Stimulated activated CD8-positive, alpha-beta memory T cell treated with anti-CD3 and anti-CD28 coated beads, Interleukin-7, amount 100 ng/mL, for 1 hour (primary cell): Measurements from ENCODE around the gene CFI.

Experiments used
- DNase-seq, 2 donors: peaks; one replicate each; pipeline ENCODE4 v3.0.0-alpha.2; 2020; ENCODE audit warnings: low read depth in 2 of 2

Gene CFI

DNA sequence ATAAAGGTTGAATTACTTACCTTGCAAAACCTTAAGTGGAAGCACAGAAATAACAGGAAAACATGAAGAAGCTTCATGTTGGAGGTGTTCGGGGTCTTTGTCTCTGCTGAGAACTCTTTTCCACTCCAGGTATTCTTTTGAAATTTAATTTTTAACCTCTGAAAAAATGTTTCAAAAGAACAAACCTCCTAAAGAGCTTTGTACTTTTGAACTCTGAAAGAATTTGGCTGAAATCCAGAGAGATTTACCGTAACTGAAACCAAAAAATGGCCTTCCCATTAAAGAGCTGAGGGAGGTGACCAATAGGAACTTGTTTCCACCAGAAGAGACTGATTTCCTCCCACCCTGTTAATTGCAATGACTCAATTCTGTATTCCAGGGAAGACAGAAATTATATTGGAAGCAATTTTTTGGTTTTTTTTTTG, at the start of gene CFI:
Gene CFI, minus strand, starts transcription at position 105 of the 425 bp plus-strand sequence. Its CDS starts 28 bp downstream, at position 77.
- DNase-seq, result no peak

DNA sequence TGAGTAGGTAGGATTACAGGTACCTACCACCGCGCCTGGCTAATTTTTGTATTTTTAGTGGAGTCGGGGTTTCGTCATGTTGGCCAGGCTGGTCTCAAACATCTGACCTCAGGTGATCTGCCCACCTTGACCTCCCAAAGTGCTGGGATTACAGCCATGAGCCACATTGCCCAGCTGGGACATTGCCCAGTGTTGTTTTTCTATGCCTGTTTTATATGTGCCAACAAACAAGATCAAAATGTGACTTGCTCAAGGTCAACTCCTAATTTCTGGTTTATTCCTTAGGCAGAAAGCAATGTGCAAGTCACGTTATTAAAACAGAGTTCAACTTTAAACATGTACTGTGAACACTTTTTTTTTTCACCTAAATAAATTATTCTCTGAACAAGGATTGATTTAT, 48.8 kb upstream of the CFI start:
- no peak for DNase-seq

GRCh38 chr4:109848501-109848900, 46.7 kb upstream of the CFI start:
- no peak for DNase-seq

- DNase-seq, result no peak
These were observed 46.2 kb upstream of the CFI start, which contains the start of gene LRIT3 for GRCh38 chr4:109847896-109848442. TSS of gene LRIT3 (plus strand) at chr4:109848107. CDS start at chr4:109848202, 95 bp downstream.

DNA sequence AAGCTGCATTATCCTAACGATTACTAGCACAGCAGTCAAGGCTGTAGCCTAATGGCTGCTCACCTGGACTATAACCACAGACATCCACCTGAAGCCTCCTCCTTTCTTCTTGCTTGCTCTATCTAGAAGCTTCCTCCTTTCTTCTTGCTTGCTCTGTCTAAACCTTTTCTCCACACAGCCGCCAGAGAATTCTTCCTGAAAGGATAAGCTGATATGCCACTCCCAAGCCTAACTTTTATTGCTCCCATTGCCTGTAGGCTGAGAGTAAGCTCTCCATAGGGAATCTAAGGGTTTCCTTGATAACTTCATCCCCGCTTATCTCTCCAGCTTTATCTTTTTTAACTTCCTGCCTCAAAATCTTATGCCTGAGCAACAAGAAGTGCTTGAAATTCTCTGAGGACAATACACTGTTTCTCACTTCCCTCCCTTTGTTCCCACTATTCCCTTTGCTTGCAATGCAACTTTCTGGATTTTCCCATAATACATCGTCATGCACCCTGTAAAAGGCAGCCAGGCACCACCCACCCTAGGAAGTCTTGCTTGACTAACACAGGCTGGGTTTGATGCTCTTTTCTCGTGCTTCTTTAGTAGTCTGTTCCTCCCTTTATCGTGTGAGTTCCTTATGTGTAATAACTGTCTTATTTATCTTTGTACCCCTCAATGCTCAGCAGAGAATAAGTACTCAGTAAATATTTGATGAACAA, 44.7 kb upstream of the CFI start:
- no peak for DNase-seq

DNA sequence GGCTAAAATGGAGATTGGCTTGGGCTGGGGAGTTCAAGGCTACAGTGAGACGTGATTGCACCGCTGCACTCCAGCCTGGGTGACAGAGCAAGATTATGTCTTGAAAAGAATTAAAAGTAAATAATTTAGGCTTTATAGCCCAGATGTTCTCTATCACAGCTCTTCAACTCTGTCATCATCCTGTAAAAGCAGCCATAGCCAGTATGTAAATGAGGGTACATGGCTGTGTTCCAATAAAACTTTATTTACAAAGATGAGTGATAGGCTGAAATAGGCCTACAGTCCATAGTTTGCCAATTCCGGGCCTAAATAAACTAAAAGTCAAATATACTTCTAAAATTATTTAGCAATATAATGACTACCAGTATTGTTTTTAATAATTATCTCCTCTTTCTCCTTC, 35.2 kb upstream of the CFI start:
- DNase-seq, result no peak

- DNase-seq, result no peak
These were observed 32.0 kb upstream of the CFI start for GRCh38 chr4:109833756-109834155.

GRCh38 chr4:109827672-109828071, 25.9 kb upstream of the CFI start, which contains the start of gene RRH:
TSS of gene RRH (plus strand) at chr4:109827972. CDS start at chr4:109828028, 56 bp downstream.
- no peak for DNase-seq

- no peak for DNase-seq
These were observed 24.9 kb upstream of the CFI start for GRCh38 chr4:109826719-109827118.

- DNase-seq, result no peak
These were observed 19.4 kb upstream of the CFI start for GRCh38 chr4:109821185-109821584.

GRCh38 chr4:109820563-109820962, 18.8 kb upstream of the CFI start:
- no peak for DNase-seq

GRCh38 chr4:109818268-109818667, 16.5 kb upstream of the CFI start:
- DNase-seq, result no peak

DNA sequence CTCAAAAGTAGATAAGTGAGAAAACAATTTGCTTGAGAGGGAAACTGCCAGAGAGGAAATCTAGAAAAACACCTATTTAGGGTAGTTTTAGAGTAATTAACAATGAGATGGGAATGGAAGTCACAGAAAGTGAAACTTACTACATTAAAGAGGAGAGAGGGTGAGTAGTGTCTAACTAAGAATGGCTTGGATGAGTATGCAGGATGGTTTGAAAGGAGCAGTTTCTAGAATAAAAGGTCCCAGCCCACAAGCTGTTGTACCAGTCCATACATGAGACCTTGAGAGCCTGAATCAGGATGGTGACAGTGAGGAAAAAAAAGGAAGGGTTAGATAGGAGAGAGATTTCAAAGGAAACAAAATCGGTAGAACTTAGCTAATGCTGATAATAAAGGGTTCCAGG, 15.1 kb upstream of the CFI start:
- no peak for DNase-seq

DNA sequence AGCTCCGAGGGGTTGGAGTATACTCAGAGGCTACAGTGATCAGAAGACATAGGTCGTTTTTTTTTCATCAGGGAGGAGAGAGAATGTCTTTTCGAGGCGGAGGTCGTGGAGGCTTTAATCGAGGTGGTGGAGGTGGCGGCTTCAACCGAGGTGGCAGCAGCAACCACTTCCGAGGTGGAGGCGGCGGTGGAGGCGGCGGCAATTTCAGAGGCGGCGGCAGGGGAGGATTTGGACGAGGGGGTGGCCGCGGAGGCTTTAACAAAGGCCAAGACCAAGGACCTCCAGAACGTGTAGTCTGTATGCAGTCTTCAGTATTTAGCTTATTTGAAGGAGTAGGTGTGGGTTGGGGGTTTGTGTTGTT, 14.3 kb upstream of the CFI start:
- DNase-seq, result peak; percentile 5 to 19

GRCh38 chr4:109815151-109816081, 13.6 kb upstream of the CFI start, which contains the start of gene GAR1:
TSS of gene GAR1 (plus strand) at chr4:109815762. CDS start at chr4:109816165, 403 bp downstream.
- peak; percentile 58 to 64 for DNase-seq

DNA sequence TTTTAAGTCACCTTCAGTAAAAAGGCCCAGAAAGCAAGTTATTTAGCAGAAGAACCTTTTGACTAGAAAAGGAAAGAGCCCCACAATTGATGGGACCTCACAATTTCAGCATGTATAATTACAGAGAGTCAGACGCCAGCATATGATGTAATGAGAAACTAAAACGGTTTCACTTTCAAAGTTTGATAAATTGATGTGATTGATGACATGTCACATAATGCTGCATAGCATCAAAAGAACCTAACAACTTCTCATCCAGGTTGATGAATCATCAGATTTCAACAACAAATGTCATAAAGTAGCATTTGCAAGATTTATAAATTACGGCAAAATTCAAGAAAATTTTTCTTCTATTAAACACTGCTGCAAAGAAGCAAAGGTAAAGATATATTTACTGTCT, 9.9 kb upstream of the CFI start:
- DNase-seq, result no peak

- DNase-seq, result no peak
These were observed 9.0 kb upstream of the CFI start for GRCh38 chr4:109810552-109811387.

DNA sequence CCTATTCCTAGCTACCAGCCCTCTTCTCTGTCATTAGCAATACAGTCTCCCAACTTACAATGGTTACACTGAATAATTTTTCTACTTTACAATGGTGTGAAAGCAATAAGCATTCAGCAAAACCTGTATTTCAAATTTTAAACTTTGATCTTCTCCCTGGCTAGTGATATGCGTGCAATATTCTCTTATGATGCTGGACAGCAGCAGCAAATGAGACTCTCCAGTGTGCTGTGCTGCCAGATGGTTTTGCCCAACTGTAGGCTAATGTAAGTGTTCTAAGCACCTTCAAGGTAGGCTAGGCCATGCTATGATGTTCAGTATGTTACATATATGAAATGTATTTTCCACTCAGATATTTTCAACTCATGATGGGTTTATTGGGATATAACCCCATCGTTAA, 7.9 kb upstream of the CFI start:
- no peak for DNase-seq

- no peak for DNase-seq
These were observed 2.2 kb upstream of the CFI start for GRCh38 chr4:109803924-109804571.

DNA sequence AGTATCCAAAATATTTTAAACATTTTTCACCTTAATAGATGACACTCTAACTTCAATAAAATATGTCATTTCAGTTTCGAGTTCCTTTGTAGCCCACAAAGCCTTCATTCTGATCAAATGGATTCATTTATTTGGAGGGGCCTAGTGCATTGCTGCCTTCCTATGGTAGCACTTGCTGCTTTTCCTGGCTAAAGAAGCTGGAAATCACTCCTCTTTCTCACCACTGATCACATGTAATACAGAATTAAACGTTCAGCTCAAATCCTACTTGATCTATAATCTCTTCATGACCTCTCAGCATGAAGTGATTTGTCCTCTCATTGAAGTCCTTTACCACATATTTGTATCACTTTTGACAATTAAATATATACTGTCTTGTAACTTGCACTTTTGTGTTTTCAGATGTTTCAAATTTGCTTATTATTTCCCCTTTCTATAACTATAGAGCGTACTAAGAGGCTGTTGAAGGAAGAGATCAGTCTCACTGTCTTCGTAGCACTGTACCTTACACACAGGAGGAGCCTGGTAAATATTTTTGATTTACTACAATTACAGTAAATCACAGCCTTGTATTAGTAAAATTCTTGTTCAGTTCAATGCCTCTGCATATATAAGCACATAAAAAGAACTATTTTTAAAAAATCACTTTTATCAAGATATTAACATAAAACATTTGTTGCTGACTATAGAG, 555 bp downstream of the CFI start:
- no peak for DNase-seq
